K562 (cell line): Measurements from ENCODE around the gene CENPT. TPM values are rescaled to one million over a fixed set of nuclear protein-coding genes. Genes with fewer than 3 reads are reported as not detected.
A peak's percentile ranks its signal among the peaks of the same experiment; 100 is the strongest.

Source experiments
- AFF4 ChIP-seq: sonication (generic); formaldehyde crosslinking; IDR thresholded peaks from 2 replicates; pipeline ENCODE4 v1.8.0; 2023; ENCODE audit warnings: mild to moderate bottlenecking, missing genetic modification reagents
- ATF7 ChIP-seq: fragments of 450-650 bp; IDR thresholded peaks from 2 replicates; pipeline ENCODE4 v1.7.1; 2014; ENCODE audit warnings: mild to moderate bottlenecking, moderate library complexity
- FOXJ3 ChIP-seq: sonication (generic); formaldehyde crosslinking; IDR thresholded peaks from 2 replicates; pipeline ENCODE4 v1.4.0; 2020; ENCODE audit warnings: mild to moderate bottlenecking, missing genetic modification reagents
- FUS ChIP-seq: fragments of 200-400 bp; formaldehyde crosslinking; optimal IDR thresholded peaks from 2 replicates; pipeline ENCODE3; 2017; ENCODE audit warnings: low read depth, low read length
- GTF3C2 ChIP-seq: IDR thresholded peaks from 3 replicates; pipeline ENCODE4 v1.6.1; 2011; ENCODE audit warnings: borderline replicate concordance, mild to moderate bottlenecking, moderate library complexity; ENCODE audit not compliant: insufficient read length; ENCODE audit errors: extremely low read depth
- HMGN3 ChIP-seq: IDR thresholded peaks from 2 replicates; pipeline ENCODE4 v1.6.1; 2011; ENCODE audit warnings: borderline replicate concordance, low read depth, mild to moderate bottlenecking, mixed read lengths, low read length; ENCODE audit not compliant: insufficient read length; ENCODE audit errors: extremely low read depth
- KAT8 ChIP-seq: fragments of 450-650 bp; IDR thresholded peaks from 2 replicates; pipeline ENCODE4 v1.6.1; 2016; ENCODE audit warnings: low read depth, mild to moderate bottlenecking
- MIER1 ChIP-seq: fragments of 450-650 bp; IDR thresholded peaks from 2 replicates; pipeline ENCODE4 v1.6.1; 2016; ENCODE audit warnings: antibody characterized with exemption, mild to moderate bottlenecking, low read depth
- MXD1 ChIP-seq: fragments of 250-450 bp; sonication (Bioruptor Pico); IDR thresholded peaks from 2 replicates; pipeline ENCODE4 v1.8.0; 2021; ENCODE audit warnings: borderline replicate concordance, mild to moderate bottlenecking, moderate library complexity; ENCODE audit not compliant: poor library complexity, severe bottlenecking
- NR3C1 ChIP-seq: sonication (generic); formaldehyde crosslinking; IDR thresholded peaks from 2 replicates; pipeline ENCODE4 v1.8.1; 2022; ENCODE audit warnings: missing genetic modification reagents
- SFPQ ChIP-seq: fragments of 200-400 bp; formaldehyde crosslinking; IDR thresholded peaks from 2 replicates; pipeline ENCODE4 v1.6.1; 2017; ENCODE audit warnings: mild to moderate bottlenecking, low read depth, low read length, moderate library complexity
- ZNF23 ChIP-seq: fragments of 250-450 bp; sonication (Bioruptor Pico); IDR thresholded peaks from 2 replicates; pipeline ENCODE4 v1.4.0; 2020; ENCODE audit warnings: mild to moderate bottlenecking
- ZNF512 ChIP-seq: IDR thresholded peaks from 2 replicates; pipeline ENCODE4 v1.6.1; 2016; ENCODE audit warnings: missing genetic modification characterization, missing compliant biosample characterization
- ZNF57 ChIP-seq: fragments of 450-650 bp; formaldehyde crosslinking; IDR thresholded peaks from 2 replicates; pipeline ENCODE4 v1.4.0; 2020; ENCODE audit warnings: mild to moderate bottlenecking, moderate library complexity
- ZNF644 ChIP-seq: fragments of 200-800 bp; sonication (Bioruptor generic); IDR thresholded peaks from 2 replicates; pipeline ENCODE4 v1.6.1; 2016; ENCODE audit warnings: low read depth, missing genetic modification characterization, missing compliant biosample characterization
- polyA plus RNA-seq, 8 experiments: library from polyadenylated mRNA; depleted of rRNA in 4 of 8; stranded (reverse) in 5 of 8; unstranded in 3 of 8; fragments of >200 nt; fragmentation: Nextera tagmentation in 2 of 8; fragmentation: Illumina TruSeq in 1 of 8; extraction: Ambion mirVana in 2 of 8; extraction: Trizol in 1 of 8; gene quantifications; 2 replicates each; pipeline versions ENCODE4 v1.2.1 to v1.2.3, GENCODE V29; 2011 to 2014; ENCODE audit warnings: inconsistent platforms in 1 of 8, missing spikeins in 1 of 8
- total RNA-seq, 7 experiments: library from RNA; depleted of rRNA in 6 of 7; stranded (reverse); fragments of >200 nt in 6 of 7; fragmentation: Illumina TruSeq in 2 of 7; extraction: Trizol in 2 of 7; gene quantifications; 2 replicates each; pipeline versions ENCODE4 v1.2.1 to v1.2.3, GENCODE V29; 2011 to 2021; ENCODE audit warnings: low replicate concordance in 1 of 7

The CENPT gene
- total and polyA plus RNA-seq, 9 of the 15 experiments (the other 6 are each of a cell fraction or from before 2014, with no cell fraction given), result 3.6 to 94.2 (median 44.1) TPM

- TF ChIP-seq AFF4 (CRISPR knock-in tag) (peak; percentile 96), ATF7 (peak; percentile 83), NR3C1 (CRISPR knock-in tag) (no peak), KAT8 (no peak), HMGN3 (peak; percentile 91), ZNF644 (no peak), MXD1 (CRISPR knock-in tag) (no peak), GTF3C2 (no peak), ZNF57 (CRISPR knock-in tag) (0 out of 2 replicates have a peak, but pooled peaks have one; percentile 47), FOXJ3 (CRISPR knock-in tag) (no peak), SFPQ (no peak), ZNF512 (tag) (no peak), MIER1 (no peak), ZNF23 (CRISPR knock-in tag) (no peak), FUS (peak; percentile 83)
Observed at GRCh38 chr16:67872631-67873434, 25.3 kb upstream of the CENPT start, which contains the start of gene EDC4 (continued).
